ENCODE results near the gene CDH11.

The CDH11 gene

GRCh38 chr16:65069065-65069464 lies 52.8 kb downstream of the CDH11 start:
- DNase-seq: no peak

- DNase-seq: no peak
These were observed 53.6 kb downstream of the CDH11 start for GRCh38 chr16:65068151-65068740.

- no peak for DNase-seq
These were observed 55.2 kb downstream of the CDH11 start for GRCh38 chr16:65066651-65067050.

GRCh38 chr16:65065031-65065430 lies 56.8 kb downstream of the CDH11 start:
- no peak for DNase-seq

GRCh38 chr16:65064131-65064530 lies 57.7 kb downstream of the CDH11 start:
- DNase-seq: no peak

- DNase-seq: no peak
These were observed 58.9 kb downstream of the CDH11 start for GRCh38 chr16:65062736-65063583.

- no peak for DNase-seq
These were observed 59.8 kb downstream of the CDH11 start for GRCh38 chr16:65061935-65062518.

- DNase-seq: no peak
These were observed 60.6 kb downstream of the CDH11 start for GRCh38 chr16:65061263-65061662.

- DNase-seq: no peak
These were observed 62.4 kb downstream of the CDH11 start for GRCh38 chr16:65059406-65059980.

GRCh38 chr16:65057184-65057583 lies 64.7 kb downstream of the CDH11 start:
- no peak for DNase-seq

GRCh38 chr16:65054457-65054856 lies 67.4 kb downstream of the CDH11 start:
- DNase-seq: no peak

GRCh38 chr16:65049679-65050078 lies 72.2 kb downstream of the CDH11 start:
- no peak for DNase-seq

GRCh38 chr16:65045961-65046360 lies 75.9 kb downstream of the CDH11 start:
- no peak for DNase-seq

GRCh38 chr16:65044873-65045272 lies 77.0 kb downstream of the CDH11 start:
- DNase-seq: no peak

GRCh38 chr16:65044026-65044425 lies 77.8 kb downstream of the CDH11 start:
- no peak for DNase-seq

- no peak for DNase-seq
These were observed 79.2 kb downstream of the CDH11 start for GRCh38 chr16:65042438-65043365.

GRCh38 chr16:65041667-65042066 lies 80.2 kb downstream of the CDH11 start:
- DNase-seq: no peak

GRCh38 chr16:65038100-65038499 lies 83.8 kb downstream of the CDH11 start:
- DNase-seq: no peak

GRCh38 chr16:65037556-65037955 lies 84.3 kb downstream of the CDH11 start:
- no peak for DNase-seq

GRCh38 chr16:65034915-65035314 lies 86.9 kb downstream of the CDH11 start:
- DNase-seq: no peak

GRCh38 chr16:65032387-65032786 lies 89.5 kb downstream of the CDH11 start:
- no peak for DNase-seq

- DNase-seq: no peak
These were observed 97.1 kb downstream of the CDH11 start for GRCh38 chr16:65024767-65025178.

- DNase-seq: no peak
These were observed 98.1 kb downstream of the CDH11 start for GRCh38 chr16:65023802-65024201.

All from activated T-cell treated with anti-CD3 and anti-CD28 coated beads for 4 hours (primary cell).